Endothelial cell of umbilical vein (primary cell): ENCODE measurements around the gene PIBF1. TPM values are rescaled to one million over a fixed set of nuclear protein-coding genes. Genes with fewer than 3 reads are reported as not detected.

ENCODE experiments used
- BruUV-seq: library from RNA; stranded (reverse); fragments of 400-500 nt; replicated peaks from 2 replicates; lab custom pipeline; 2021; lab: Mats Ljungman, UMichigan
- CTCF ChIA-PET: fragments of 300-600, 350-600 bp; sonication (Branson Sonifier 250); formaldehyde crosslinking; loops from one replicate; lab custom pipeline; 2021; ENCODE audit warnings: antibody characterized with exemption, inconsistent platforms; lab: Charles Lee
- POLR2A ChIA-PET: fragments of 300-600, 350-600 bp; sonication (Branson Sonifier 250); formaldehyde crosslinking; loops from one replicate; lab custom pipeline; 2021; ENCODE audit warnings: antibody characterized with exemption, inconsistent platforms; lab: Charles Lee
- DNase-seq: peaks from one replicate; pipeline ENCODE4 v3.0.0-alpha.2; 2011; ENCODE audit warnings: low read depth, low spot score
- FAIRE-seq: peaks from 2 replicates; lab custom pipeline; 2011; peaks lifted over from hg19 to GRCh38; lab: Jason Lieb, UNC
- H2AFZ ChIP-seq: 2 replicates; pipeline ENCODE4 v1.6.0; 2012; ENCODE audit warnings: low read depth, low read length, control low read depth, inconsistent platforms
- H3K27ac ChIP-seq: 2 replicates; pipeline ENCODE4 v1.5.1; 2011; ENCODE audit warnings: low read depth, mild to moderate bottlenecking, control low read depth, low read length, moderate library complexity; ENCODE audit not compliant: insufficient read depth
- H3K27me3 ChIP-seq, 2 experiments: 2 replicates each; pipeline versions ENCODE4 v1.6.0 to v1.6.1; 2011; ENCODE audit warnings: low read length in 2 of 2, mixed read lengths in 1 of 2; ENCODE audit not compliant: control insufficient read depth in 2 of 2, insufficient read depth in 2 of 2
- H3K36me3 ChIP-seq, 2 experiments: 2 replicates in 1 of 2; 3 replicates in 1 of 2; pipeline ENCODE4 v1.5.1; 2011; ENCODE audit warnings: low read length in 2 of 2, mild to moderate bottlenecking in 1 of 2, moderate library complexity in 1 of 2; ENCODE audit not compliant: control insufficient read depth in 2 of 2, insufficient read depth in 2 of 2; ENCODE audit errors: extremely low read depth in 1 of 2
- H3K4me1 ChIP-seq: 3 replicates; pipeline ENCODE4 v1.5.1; 2011; ENCODE audit warnings: mild to moderate bottlenecking, low read length; ENCODE audit not compliant: control insufficient read depth, insufficient read depth; ENCODE audit errors: extremely low read depth
- H3K4me2 ChIP-seq: 2 replicates; pipeline ENCODE4 v1.6.1; 2011; ENCODE audit warnings: low read length, control low read depth, mixed read lengths; ENCODE audit not compliant: insufficient read depth
- H3K4me3 ChIP-seq, 3 experiments: fragments of 200-600 bp in 1 of 3; sonication (generic), shearing (Covaris generic) in 1 of 3; replicated peaks in 1 of 3; 2 replicates each; pipeline ENCODE4 v1.5.1; 2011 to 2016; ENCODE audit warnings: control low read depth in 3 of 3, low read length in 3 of 3, mild to moderate bottlenecking in 2 of 3, inconsistent platforms in 1 of 3, low read depth in 1 of 3, moderate library complexity in 1 of 3; ENCODE audit not compliant: insufficient read depth in 1 of 3
- H3K79me2 ChIP-seq: 2 replicates; pipeline ENCODE4 v1.6.0; 2012; ENCODE audit warnings: low read length, inconsistent platforms; ENCODE audit not compliant: control insufficient read depth, insufficient read depth
- H3K9ac ChIP-seq: replicated peaks from 2 replicates; pipeline ENCODE3; 2011; ENCODE audit warnings: low read length, control low read depth; ENCODE audit not compliant: insufficient read depth; ENCODE audit errors: extremely low read depth
- H3K9me1 ChIP-seq: replicated peaks from 3 replicates; pipeline ENCODE4 v1.6.0; 2011; ENCODE audit warnings: mild to moderate bottlenecking, low read length; ENCODE audit not compliant: control insufficient read depth, insufficient read depth; ENCODE audit errors: extremely low read depth
- H3K9me3 ChIP-seq: replicated peaks from 2 replicates; pipeline ENCODE4 v1.5.1; 2012; ENCODE audit warnings: low read length, inconsistent platforms; ENCODE audit not compliant: control insufficient read depth, insufficient read depth
- H4K20me1 ChIP-seq: replicated peaks from 2 replicates; pipeline ENCODE3; 2011; ENCODE audit warnings: mild to moderate bottlenecking, low read length; ENCODE audit not compliant: control insufficient read depth, insufficient read depth; ENCODE audit errors: extremely low read depth
- CTCF ChIP-seq, 2 donors: IDR thresholded peaks; 1 replicate in 1 of 2; 2 replicates in 1 of 2; pipeline ENCODE4 v1.5.1; 2011; ENCODE audit warnings: low read length in 2 of 2, mild to moderate bottlenecking in 2 of 2, moderate library complexity in 2 of 2, control low read depth in 1 of 2, inconsistent platforms in 1 of 2, low read depth in 1 of 2; ENCODE audit not compliant: insufficient read depth in 1 of 2; ENCODE audit errors: extremely low read depth in 1 of 2
- EZH2 ChIP-seq: IDR thresholded peaks from 2 replicates; pipeline ENCODE4 v1.6.1; 2012; ENCODE audit warnings: borderline replicate concordance, low read depth, mild to moderate bottlenecking, moderate library complexity, low read length, inconsistent platforms; ENCODE audit not compliant: severe bottlenecking
- FOS ChIP-seq: IDR thresholded peaks from 2 replicates; pipeline ENCODE4 v1.6.1; 2011; ENCODE audit warnings: mild to moderate bottlenecking, low read length, moderate library complexity, borderline replicate concordance; ENCODE audit not compliant: insufficient read depth
- GATA2 ChIP-seq: IDR thresholded peaks from 2 replicates; pipeline ENCODE4 v1.7.0; 2011; ENCODE audit warnings: low read depth, mild to moderate bottlenecking, moderate library complexity, mixed read lengths, low read length; ENCODE audit not compliant: insufficient read length, insufficient read depth
- JUN ChIP-seq: IDR thresholded peaks from 2 replicates; pipeline ENCODE4 v1.6.1; 2011; ENCODE audit warnings: borderline replicate concordance, low read depth; ENCODE audit not compliant: insufficient read length, insufficient read depth
- MAX ChIP-seq: IDR thresholded peaks from 2 replicates; pipeline ENCODE4 v1.6.1; 2011; ENCODE audit not compliant: insufficient read depth, insufficient read length
- MYC ChIP-seq: IDR thresholded peaks from one replicate; pipeline ENCODE4 v1.6.1; 2011; ENCODE audit warnings: mild to moderate bottlenecking, low read depth, low read length
- POLR2A ChIP-seq: IDR thresholded peaks from 2 replicates; pipeline ENCODE4 v1.6.1; 2012; ENCODE audit warnings: low read depth, mild to moderate bottlenecking, control low read depth, low read length
- POLR2AphosphoS5 ChIP-seq: IDR thresholded peaks from 2 replicates; pipeline ENCODE4 v1.6.1; 2012; ENCODE audit warnings: low read depth, mild to moderate bottlenecking, control low read depth, low read length, moderate library complexity; ENCODE audit not compliant: insufficient read depth
- dilution Hi-C: fragments of 300-500 bp; cut with MboI; formaldehyde crosslinking; loops from one replicate; pipeline ENCODE4 v1.15.0; 2019; ENCODE audit warnings: low sequenced_read_pairs; ENCODE audit not compliant: extremely low pct_ligation_motif_present
- intact Hi-C: fragments of 100-400 bp; cut with micrococcal nuclease; formaldehyde crosslinking; loops from one replicate; pipeline ENCODE4 v1.10.0; 2022
- polyA plus RNA-seq, 4 experiments: library from polyadenylated mRNA; depleted of rRNA in 3 of 4; stranded (reverse) in 3 of 4; unstranded in 1 of 4; fragments of >200 nt; gene quantifications; 2 replicates each; pipeline versions ENCODE4 v1.2.1 to v1.2.3, GENCODE V29; 2011 to 2012; ENCODE audit warnings: missing spikeins in 1 of 4
- total RNA-seq: library from RNA; stranded (reverse); gene quantifications from 2 replicates; pipeline ENCODE4 v1.2.3, GENCODE V29; 2021

Gene PIBF1
- total and polyA plus RNA-seq, 2 donors (not counting 3 experiments of a cell fraction or from before 2014, with no cell fraction given), result 1.4 to 18.4 TPM

- peak overlapping the region; percentile 43 for H3K27ac ChIP-seq
- no peaks in the 10 kb centered on the region for H3K9me3 ChIP-seq
- intact Hi-C loops, result no loop called here
- no peaks in the 10 kb centered on the region for H4K20me1 ChIP-seq
- peaks cover 3% of the 10 kb centered on the region for H3K4me1 ChIP-seq
- DNase-seq (peak; percentile 54), FAIRE-seq (no peak)
- CTCF ChIA-PET, result no interaction called here
- no peak for TF ChIP-seq POLR2AphosphoS5
- peak; percentile 49 for TF ChIP-seq FOS
- TF ChIP-seq CTCF (IDR thresholded peaks at IDR 0.05; ENCODE audit: extremely low read depth in 1 of 2, insufficient read depth in 1 of 2, low read depth in 1 of 2, low read length in 2 of 2), result no peak
- TF ChIP-seq MAX, result no peak
- no peak for TF ChIP-seq MYC
- peak; percentile 72 for TF ChIP-seq JUN
- TF ChIP-seq GATA2, result no peak
- no peak for TF ChIP-seq POLR2A
- TF ChIP-seq EZH2, result no peak
- no peak overlapping the region for H3K4me3 ChIP-seq
- no TSS peak for BruUV-seq
- H2AFZ ChIP-seq, result no peak overlapping the region
- no peaks in the 10 kb centered on the region for H3K79me2 ChIP-seq
- H3K36me3 ChIP-seq, result no peaks in the 10 kb centered on the region
- no peaks in the 10 kb centered on the region for H3K27me3 ChIP-seq
- dilution Hi-C loops, result no loop called here
- no peak overlapping the region for H3K9ac ChIP-seq
- H3K9me1 ChIP-seq, result no peaks in the 10 kb centered on the region
- H3K4me2 ChIP-seq, result no peak overlapping the region
- POLR2A ChIA-PET, result no interaction called here
These were observed 177.7 kb downstream of the PIBF1 start for GRCh38 chr13:72959643-72960042.
